C4-2B (cell line): ENCODE data around the gene GRPEL2.
"Not testable (repeated sequence)": the region's sequence is repeated elsewhere in the genome, so short reads cannot be mapped to it uniquely, and the experiment has no call there.

Experiments used
- H3K27ac ChIP-seq: fragments of 450-650 bp; 2 replicates; pipeline ENCODE4 v1.5.1; 2017
- CTCF ChIP-seq: fragments of 450-650 bp; conservative IDR thresholded peaks from 2 replicates; pipeline ENCODE4 v1.5.1; 2017; ENCODE audit warnings: mild to moderate bottlenecking
- ZFX ChIP-seq: fragments of 450-650 bp; IDR thresholded peaks from 2 replicates; pipeline ENCODE4 v1.6.1; 2017

GRPEL2 gene

GRCh38 chr5:149388498-149389190 is 43.3 kb downstream of the GRPEL2 start:
- TF ChIP-seq CTCF, result no peak
- TF ChIP-seq ZFX, result no peak
- no peak overlapping the region for H3K27ac ChIP-seq

GRCh38 chr5:149389552-149390495 is 44.5 kb downstream of the GRPEL2 start:
- no peak overlapping the region for H3K27ac ChIP-seq
- TF ChIP-seq CTCF (no peak), ZFX (no peak)

- H3K27ac ChIP-seq, result not testable (repeated sequence)
Measured at GRCh38 chr5:149391076-149391475, 45.8 kb downstream of the GRPEL2 start.

- no peak overlapping the region for H3K27ac ChIP-seq
- TF ChIP-seq ZFX (no peak), CTCF (no peak)
Measured at GRCh38 chr5:149391524-149391923, 46.2 kb downstream of the GRPEL2 start.

GRCh38 chr5:149392718-149393117 is 47.4 kb downstream of the GRPEL2 start:
- no peak overlapping the region for H3K27ac ChIP-seq
- TF ChIP-seq CTCF (no peak), ZFX (no peak)

- H3K27ac ChIP-seq, result not testable (repeated sequence)
Measured at GRCh38 chr5:149394996-149395395, 49.7 kb downstream of the GRPEL2 start.

GRCh38 chr5:149397530-149397929 is 52.2 kb downstream of the GRPEL2 start:
- no peak overlapping the region for H3K27ac ChIP-seq
- no peak for TF ChIP-seq CTCF
- TF ChIP-seq ZFX, result no peak

GRCh38 chr5:149398747-149399266 is 53.5 kb downstream of the GRPEL2 start:
- not testable (repeated sequence) for H3K27ac ChIP-seq

- TF ChIP-seq CTCF (no peak), ZFX (no peak)
- no peak overlapping the region for H3K27ac ChIP-seq
Measured at GRCh38 chr5:149399775-149400174, 54.5 kb downstream of the GRPEL2 start.
